GM18526 (cell line): ENCODE results near the gene CRABP2.

Experiments used
- POLR2A ChIP-seq: IDR thresholded peaks from 3 replicates; pipeline ENCODE4 v1.6.1; 2011; ENCODE audit not compliant: insufficient read length; ENCODE audit errors: extremely low read depth

Gene CRABP2

DNA sequence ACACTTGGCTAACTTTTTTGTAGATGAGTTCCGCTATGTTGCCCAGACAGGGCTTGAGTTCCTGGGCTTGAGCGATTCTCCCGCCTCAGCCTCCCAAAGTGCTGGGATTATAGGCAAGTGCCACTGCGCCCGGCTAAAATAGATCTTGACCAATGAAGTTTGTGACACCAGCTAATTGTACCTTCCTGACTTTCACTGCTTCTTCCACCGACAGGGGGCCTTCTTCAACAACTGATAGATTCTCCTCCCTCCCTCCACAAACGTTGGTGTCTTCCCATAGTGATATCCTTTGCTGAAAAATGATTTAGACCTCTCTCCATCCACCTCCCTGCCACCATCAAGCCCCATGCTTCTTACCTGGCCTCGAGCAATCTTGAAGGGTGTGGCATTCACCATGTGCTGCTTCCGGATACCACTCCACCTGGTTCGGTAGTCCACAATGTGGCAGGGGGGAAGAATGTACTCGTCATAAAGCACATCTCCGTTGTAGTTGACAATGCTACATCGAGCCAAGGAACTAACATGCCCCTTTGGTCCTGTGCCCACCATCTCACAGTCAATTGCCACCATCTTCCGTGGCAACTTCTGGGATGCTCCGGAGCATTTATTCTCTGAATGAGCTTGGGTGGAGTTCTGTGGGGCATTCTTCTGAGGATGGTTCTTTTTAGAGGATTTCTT is 21.3 kb upstream of the CRABP2 start:
- no peak for TF ChIP-seq POLR2A

DNA sequence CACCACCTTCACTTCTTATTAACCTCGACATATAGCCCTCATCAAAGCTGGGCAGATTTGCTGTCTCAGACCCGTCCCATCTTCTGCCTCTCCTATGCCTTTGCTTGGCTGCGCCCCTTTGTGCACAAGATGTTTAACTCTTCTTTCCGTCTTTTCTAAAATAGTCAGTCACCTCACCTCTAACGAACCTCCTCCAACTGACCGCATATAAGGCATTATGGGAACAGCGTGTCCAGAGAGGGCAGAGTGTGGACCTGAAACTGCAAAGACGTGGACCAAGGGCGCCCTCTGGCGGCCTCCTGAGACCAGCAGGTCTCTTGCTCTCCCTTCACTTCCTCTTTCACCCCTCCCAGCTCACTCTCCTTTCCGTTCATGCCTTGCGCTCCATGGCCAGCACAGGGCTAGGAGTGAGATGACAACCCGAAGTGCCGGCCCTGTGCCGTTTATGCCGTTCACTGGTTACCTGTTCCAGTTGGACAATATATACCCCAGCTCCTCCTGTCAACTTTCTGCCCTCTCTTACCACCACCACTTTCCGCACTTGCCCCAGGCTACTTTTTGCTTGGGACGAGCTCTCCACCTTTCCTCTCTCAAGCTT is 20.4 kb upstream of the CRABP2 start:
- no peak for TF ChIP-seq POLR2A

DNA sequence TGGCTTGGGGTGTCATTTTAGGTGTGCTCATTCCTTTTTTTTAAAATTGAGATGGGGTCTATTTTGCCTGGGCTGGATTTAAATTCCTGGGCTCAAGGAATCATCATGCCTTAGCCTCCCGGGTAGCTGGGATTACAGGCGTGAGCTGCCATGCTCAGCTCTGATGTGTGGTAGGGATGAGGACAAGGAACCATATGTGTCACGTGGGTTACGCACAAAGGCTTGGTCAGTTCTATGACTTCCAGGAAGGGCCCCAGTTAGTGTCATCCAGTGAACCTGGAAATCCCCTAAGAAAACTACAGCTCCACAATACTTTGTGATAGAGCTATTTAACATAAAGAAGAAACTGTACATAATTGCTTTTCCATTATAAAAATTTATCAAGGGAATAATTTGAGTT is 16.2 kb upstream of the CRABP2 start:
- no peak for TF ChIP-seq POLR2A

DNA sequence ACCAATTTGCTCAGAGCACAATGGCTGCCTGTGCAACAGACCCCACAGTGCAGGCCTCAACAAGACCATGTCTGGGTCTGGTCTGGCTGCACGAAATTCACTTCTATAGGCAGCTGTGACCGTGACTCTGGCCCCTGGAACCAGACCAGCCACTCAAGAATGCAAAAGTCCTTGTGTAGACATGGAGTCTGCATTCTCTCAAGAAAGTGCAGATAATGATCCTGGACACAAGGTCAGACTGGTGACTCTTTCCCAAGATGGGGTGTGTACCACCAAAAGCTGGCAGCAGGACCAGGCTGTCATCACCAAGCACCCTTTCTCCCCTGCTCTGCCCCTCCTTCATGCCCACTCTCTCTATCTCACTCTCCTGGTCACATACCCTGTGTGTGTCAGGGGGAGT is 15.7 kb upstream of the CRABP2 start:
- no peak for TF ChIP-seq POLR2A

DNA sequence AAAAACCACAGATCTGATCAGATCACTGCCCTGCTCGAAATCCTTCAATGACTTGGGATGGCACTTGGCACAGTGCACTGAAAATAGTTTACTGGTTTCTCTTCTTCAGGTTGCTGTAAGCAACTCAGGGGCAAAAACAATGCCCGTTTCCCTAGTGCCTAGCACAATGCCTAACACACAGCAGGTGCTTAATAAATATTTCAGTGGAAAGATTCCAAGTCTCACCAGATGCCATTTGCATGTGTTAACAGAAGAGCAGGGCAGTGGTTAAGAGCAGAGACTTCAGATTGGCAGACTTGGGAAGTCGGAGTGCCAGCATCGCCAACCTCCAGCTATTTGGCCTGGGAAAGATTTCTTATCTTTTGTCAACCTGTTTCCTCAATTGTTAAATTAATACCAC is 12.0 kb upstream of the CRABP2 start:
- no peak for TF ChIP-seq POLR2A

DNA sequence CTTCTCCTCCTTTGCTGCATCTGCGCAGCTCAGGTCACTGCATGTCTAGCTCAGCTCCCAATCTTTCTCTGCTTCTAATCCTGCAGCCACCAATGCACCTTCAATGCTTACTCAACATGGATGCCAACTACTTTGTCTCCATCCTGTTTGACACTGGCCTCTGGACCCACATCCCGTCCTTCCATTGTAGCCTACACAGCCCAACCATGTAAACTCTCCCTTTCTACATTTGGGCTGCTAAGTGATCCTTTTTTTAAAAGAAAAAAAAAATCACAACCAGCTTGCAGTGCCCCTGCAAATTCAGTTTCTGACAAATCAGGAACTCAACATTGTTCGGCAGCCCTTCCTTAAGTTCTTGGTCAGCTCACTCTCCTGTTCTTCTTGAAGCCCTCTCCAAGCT is 9.4 kb upstream of the CRABP2 start:
- TF ChIP-seq POLR2A = no peak

DNA sequence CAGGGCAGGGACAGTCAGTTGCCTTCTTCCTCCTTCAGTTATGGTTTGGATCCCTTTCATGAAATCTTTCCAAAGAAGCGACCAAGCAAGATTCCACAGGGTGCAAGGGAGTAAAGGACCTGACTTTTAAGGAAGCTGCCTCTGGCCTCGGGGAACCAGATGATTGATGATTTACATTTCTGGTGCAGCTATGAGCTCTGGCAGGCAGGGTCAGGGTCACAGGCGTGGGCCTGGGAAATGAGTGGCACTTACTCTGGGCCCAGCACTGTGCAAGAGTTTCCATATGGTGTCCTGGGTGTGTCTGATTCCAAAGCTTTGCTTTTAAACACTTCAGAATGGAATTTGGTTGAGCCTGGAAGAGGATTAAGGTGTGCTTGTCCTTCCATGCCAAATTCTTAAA is 7.2 kb upstream of the CRABP2 start:
- TF ChIP-seq POLR2A = no peak

DNA sequence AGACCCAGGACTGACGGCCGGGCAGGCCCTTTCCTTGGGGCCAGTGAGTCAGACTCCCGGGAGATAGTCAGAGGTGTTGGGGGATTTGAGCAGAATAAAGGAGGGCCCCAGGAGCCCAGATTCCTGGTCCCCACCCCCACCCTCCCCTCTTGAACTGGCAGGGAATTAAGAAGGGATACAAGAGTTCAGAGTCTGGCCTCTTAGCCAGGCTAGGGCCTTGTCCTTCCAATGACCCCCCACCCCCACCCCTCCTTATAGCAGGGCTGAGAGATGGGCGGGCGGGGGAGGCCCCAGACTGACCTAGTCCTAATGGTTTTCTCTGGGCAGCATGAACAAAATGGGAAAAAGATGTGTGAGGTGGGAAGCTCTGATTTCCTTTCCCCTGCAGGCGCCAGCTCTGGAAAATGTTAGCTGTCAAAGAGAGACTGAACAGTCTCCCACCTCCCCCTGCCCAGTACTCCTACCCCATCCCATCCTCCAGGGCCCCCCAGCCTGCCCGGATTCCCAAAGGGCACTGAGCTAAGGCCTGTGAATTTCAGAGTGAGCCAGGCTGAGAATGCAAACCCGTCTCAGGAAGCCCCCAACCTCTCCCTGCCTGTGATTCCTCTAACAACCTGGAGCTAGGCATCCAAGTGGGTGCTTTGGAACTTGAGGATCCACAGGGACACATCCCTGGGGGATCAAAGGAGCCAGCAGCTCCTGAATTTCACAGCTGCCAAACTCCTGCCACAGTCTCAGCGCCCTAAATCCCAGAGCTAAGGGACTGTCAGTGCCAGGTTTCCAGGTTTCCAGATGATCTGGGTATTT is 5.8 kb upstream of the CRABP2 start:
- no peak for TF ChIP-seq POLR2A

DNA sequence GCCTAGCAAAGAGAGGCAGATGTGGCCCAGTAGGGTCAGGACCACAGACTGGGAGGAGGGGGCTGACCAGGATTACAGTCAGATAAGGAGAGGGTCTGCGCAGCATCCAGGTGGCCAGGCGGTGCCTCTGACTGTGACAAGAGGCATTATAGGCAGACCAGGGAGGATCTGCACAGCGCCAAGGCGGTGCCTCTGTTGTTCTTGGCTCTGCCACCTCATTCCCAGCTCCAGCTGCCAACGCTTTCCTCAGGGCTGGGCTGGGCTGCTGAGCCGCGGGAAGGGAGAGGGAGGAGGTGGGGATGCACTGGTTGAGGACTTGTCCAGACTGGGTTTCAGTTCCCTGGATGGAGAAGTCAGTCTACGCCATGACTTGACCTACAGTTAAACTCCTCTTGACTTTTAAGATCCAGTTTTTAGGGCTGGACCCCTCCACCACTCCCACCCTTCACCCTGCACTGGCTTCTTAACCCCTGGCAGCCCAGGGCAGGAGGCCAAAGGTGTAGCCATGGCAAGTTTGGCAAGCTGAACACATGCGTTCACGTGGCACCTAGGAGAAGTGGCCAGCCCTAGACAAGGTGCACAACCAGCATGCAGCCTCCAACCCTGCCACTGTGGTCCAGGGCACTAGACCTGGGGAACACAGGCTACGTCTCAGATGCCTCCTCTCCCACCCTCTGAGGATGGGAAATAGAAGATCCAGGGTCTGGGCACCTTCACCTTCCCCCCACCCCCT is 4.5 kb upstream of the CRABP2 start:
- no peak for TF ChIP-seq POLR2A

DNA sequence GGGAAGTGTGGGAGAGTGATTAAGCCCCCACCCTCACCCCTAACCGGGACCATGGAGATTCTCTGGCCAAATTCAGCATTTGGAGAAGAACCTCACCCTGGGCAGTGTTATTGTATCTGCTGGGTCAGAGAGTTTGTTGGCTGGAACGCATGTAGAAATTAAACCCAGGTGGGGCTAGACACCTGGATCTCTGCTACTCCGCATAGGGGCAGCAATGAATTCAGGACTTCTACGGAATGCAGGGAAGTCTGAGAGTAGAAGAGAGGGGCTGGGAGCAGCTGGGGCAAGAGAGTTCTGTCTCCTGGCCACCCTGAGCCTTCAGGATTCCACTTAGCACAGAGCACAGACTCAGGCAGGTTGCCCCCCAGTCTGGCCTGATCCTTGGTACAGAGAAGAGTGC is 3.6 kb upstream of the CRABP2 start:
- no peak for TF ChIP-seq POLR2A

DNA sequence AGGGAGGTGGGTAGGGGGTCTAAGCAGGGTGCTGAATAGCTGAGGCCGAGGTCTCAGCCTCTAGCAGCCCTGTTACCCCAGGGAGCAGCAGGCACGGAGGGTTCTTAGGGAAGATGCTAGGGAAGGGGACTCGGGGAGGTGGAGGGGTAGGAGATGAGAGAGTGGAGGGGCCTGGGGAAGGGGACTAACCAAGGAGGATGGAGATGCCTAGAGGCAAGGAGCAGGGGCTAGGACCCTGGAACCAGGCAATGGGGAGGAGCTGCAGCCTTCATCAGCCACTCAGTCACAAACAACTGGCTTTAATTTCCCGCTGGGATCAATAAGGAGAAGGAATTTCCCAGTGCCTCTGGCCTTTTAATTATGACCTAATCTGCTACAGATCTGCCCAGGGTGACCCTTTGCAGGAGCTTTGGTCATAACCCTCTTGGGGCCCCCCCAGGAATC is 2.9 kb upstream of the CRABP2 start:
- TF ChIP-seq POLR2A = no peak

DNA sequence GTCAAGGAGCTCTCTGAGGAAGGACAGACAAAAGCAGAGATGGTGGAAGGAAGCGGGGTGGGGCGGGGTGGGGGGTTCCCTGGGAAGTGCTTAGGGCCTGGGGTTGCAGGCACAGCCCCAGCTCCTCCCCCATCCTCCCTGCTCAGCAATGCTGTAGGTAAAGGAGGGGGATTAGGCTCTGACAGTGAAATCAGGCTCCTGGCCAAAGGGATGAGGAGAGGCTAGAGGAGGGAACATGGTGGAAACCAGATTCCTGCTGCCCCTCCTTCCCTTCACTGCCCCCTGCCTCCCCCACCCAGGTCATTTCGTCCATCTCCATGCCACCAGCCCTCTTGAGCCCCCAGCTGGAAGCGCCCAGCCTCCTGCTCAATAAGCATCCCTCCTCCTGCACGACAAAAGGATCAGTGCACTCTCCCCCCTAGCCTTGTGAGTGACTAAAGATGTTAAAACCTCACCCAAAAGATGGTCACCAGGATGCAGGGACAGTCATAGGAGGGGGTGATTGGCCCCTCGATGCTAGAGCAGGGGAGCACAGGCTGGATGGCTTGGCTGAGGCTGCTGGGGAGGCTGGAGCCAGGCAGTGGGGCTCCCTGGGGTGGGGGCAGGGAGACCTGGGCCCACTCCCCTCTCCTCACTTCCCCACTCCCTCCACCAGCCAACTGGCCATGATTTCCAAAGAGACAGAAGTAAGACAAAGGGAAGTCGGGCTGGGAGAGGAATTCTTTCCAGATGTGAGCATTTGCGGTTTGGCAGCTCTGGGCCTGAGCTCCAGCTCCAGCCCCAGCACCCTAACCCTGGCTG is 2.2 kb upstream of the CRABP2 start:
- no peak for TF ChIP-seq POLR2A

DNA sequence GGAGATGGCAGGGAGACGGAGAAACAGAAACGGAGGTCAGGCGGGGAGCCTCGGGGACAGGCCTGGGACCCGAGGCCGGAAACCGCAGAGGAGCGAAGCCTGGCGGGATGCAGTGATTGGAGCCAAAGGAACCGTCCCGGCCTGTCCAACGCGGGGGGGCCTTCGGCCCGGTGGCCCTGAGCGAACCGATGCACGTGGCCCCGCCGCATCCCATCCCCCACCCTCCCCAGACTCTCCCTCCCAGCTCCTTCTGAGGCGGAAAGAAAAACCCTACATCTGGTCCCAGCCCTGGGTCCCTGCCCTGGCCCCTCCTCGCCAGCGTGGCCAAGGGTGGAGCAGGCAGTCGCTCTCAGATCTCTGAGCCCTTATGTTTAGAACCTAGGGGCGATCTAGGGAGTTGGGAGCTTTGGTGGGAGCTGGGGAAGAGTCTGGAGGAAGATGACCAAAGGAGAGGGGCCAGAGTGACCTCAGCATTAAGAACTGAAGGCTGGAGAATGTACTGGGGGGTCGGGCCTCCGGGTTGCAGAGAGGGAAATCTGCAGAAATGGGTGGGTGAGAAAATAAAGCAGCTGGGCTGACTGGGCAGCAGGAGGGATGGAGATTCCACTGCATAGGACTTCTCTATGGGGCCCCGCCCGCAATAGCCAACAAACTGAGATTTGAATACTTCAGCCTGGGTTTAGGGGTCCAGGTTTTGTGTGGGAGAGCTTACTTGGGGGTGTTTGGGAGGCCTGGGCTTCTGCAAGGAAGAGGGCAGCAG is 1.5 kb upstream of the CRABP2 start:
- TF ChIP-seq POLR2A = no peak
